GM19395 (cell line): ENCODE data around the gene TPSG1.

ENCODE experiments used
- ATAC-seq: cut with Tn5 transposase; IDR thresholded peaks from one replicate; pipeline ENCODE4 v1.9.1; 2021; ENCODE audit warnings: mild to moderate bottlenecking, moderate library complexity; ENCODE audit not compliant: unreplicated experiment

Gene TPSG1

DNA sequence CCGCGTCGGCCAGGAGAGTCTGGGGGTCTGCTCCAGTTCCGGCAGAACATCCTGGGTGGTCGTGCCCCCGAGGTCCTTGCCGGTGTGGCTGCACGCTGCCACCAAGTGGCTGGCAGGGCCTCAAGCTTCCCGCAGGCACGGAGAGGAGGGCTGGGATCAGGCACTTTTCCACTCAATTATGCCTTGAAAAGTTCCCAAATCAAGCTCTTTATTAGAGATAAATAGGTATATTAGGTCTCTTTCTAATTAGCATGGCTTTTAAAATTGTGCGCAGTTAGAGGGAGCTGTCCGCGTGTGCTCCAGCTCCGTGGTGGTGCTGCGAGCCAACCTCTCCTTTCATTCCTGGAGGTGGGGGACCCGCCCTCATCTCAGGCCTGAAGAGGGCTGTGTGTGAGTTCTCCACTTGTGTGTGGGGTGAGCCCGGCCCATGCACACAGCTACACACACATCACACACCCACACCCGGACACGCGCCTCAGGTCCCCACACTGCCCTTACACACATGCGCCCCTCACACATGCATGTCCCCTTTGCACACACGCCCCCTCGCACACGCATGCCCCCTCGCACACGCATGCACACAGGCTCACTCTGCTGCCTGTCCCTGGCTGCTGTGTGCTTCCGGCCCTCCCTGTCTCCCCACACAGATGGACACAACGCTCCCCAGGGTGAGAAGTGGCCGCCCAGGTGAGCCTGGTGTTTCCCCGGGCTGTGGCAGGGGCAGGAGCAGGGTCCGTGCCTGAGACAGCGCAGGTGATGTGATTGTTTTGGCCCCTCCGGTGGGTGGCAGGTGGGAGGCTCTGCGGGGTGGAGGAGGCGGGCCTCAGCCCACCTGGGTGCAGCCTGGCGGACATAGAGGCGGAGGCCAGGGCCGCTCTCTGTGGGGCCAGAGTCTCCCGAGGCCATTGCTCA is 43.4 kb downstream of the TPSG1 start:
- ATAC-seq, result no peak

DNA sequence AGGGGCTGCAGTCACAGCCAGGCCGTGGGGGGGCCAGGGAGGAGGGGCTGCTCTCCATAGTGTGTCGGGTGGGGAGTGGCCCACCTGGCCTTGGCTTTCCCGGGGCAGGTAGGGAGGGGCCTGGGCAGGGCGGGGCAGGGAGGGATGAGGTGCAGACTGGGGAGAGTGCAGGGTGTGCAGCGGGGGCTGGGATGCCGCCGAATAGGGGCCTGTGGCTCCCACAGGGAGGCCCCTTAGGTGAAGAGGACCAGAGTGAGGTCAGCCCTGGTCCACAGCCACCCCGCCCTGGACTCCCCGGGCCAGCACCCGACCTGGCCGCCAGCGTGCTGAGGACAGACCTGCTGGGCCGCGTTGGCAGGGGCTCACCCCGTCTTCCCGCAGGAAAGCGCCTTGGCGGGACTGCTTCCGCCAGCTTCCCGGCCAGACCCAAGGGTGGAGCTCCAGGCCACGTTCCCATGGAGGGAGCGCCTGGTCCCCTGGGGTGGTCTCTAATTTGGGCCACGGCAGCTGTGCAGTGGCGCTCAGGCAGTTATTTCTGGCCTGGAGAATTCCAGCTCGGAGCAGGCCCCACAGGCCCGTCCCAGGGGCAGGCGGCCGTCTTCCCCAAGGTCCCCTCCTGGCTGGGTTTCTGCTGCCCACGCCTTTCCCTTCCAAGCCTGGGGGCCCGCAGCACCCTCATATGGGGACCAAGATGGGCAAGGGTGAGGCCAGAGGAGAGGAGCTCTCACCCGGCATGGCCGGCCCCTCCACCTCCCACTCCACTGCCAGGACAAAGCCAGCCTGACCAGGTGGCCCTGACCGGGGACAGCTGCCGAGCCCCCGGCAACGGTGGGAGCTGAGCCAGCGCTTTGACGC is 44.3 kb downstream of the TPSG1 start:
- no peak for ATAC-seq

DNA sequence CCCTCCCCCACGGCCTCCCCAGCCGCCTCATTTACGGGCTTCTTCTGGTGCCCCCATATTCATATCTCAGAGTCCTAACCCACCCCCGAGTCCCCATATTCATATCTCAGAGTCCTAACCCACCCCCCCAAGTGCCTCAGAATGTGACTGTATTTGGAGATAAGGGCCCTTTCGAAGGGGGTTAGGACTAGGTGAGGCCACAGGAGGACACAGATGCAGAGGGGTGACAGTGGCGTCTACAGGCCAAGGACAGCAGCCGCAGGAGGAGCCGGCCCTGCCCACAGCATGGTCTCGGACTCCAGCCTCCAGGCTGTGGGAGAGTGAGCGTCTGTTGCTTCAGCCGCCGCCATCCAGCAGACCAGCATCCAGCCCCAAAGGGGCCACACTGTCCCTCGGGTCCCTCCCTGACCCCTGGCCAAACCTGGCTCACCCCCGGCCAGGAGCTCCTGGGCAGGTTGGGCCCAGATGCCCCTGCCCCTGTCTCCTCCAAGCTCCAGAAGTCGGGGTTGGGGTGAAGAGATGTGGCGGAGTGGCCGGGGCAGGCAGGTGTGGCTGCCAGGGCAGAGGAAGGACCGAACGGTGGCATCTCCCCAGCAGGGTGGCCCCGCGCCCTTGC is 46.7 kb downstream of the TPSG1 start:
- no peak for ATAC-seq

DNA sequence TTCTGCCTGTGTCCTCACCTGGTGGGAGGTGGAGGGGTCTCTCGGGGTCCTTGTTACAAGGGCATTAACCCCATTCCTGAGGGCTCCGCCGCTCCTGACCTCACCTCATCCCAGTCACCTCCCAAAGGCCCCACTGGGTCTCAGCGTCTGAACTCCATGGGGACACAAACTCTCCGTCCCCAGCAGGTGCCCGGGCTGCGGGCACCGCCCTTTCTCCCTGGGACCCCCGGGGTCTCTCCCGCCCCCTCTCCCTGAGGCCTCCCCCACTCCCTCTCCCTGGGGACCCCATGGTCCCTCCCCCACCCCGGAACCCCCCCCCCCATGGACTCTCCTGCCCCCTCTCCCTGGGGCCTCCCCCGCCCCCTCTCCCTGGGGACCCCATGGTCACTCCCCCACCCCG is 47.3 kb downstream of the TPSG1 start:
- ATAC-seq, result no peak

DNA sequence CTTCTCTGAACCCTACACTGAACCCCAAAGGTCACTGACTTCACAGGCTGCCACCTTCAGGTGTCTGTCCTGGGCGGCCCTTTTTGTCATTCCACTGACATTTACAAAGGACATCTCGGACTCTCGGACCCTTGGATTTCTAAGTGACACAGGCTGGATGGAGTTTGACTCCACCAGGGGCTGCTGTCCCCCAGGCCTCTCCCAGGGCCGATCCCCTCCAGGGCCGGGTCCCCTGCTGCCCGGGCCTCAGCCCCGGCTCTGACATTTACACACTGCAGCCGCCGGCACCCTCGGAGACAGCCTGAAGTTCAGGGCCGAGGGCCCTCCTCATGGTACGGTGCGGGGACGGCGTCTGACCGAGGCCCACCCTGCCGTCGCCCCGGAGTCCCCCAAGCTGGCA is 48.0 kb downstream of the TPSG1 start:
- no peak for ATAC-seq

DNA sequence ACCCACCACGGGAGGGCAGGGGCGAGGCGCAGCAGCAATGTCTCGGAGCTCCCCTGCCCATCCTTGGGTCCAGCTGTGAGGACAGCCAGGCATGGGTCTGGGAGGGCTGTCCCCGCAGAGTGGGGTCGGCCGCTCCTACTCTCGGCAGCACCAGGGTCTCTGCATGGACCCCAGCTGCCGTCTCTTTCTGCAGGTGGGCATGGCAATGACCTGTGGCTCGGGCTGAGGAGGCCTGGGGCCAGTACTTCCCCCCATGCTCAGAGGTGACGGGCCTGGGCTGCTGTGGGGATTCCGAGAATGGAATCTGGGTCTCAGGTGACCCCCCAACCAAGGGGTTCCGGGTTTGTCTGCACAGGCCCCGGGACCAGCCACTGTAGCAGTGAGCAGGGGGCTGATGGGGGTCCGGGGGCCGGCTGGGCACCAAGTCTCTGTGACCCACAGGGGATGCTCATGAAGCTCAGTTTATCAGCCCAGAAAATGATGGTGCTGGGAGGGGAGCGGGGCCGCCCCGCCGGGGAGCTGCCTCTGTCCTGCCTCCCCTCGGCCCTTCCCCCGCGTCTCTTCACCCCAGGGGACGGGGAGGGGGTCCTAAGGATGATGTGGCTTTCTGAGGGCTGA is 48.7 kb downstream of the TPSG1 start:
- no peak for ATAC-seq

DNA sequence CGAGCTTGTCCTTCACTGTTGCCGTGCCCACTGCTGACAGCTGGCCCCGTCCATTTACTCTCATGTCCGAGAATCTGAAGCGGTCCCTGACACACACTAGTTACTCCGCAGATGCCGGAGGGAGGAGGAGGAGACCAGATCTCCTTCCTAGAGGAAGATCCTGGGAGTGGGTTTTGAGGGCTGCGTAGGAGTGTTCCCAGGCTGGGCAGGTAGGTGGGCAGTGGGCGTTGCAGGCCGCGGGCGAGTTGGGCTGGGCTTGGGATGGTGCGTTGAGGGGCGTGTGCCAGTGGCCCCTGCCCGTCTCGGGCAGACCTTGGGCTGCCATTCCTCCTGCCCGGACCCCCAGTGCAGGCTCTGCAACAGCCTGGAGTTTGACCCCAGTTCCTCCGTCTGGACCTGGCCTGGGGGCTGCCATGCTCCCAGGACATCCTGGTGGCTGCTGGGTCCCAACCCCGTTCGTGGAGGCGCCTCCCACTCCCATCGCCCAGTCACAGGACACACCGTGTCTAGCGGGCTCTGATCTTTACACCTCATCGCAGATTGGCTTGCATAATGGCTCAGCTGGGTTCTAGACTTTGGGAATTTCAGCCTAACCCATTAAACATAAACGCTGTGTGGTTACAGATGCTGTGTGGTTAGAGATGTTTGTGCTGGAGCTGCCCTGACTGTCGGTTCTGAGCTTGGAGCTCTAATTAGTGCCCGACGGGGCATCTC is 49.3 kb downstream of the TPSG1 start:
- no peak for ATAC-seq

DNA sequence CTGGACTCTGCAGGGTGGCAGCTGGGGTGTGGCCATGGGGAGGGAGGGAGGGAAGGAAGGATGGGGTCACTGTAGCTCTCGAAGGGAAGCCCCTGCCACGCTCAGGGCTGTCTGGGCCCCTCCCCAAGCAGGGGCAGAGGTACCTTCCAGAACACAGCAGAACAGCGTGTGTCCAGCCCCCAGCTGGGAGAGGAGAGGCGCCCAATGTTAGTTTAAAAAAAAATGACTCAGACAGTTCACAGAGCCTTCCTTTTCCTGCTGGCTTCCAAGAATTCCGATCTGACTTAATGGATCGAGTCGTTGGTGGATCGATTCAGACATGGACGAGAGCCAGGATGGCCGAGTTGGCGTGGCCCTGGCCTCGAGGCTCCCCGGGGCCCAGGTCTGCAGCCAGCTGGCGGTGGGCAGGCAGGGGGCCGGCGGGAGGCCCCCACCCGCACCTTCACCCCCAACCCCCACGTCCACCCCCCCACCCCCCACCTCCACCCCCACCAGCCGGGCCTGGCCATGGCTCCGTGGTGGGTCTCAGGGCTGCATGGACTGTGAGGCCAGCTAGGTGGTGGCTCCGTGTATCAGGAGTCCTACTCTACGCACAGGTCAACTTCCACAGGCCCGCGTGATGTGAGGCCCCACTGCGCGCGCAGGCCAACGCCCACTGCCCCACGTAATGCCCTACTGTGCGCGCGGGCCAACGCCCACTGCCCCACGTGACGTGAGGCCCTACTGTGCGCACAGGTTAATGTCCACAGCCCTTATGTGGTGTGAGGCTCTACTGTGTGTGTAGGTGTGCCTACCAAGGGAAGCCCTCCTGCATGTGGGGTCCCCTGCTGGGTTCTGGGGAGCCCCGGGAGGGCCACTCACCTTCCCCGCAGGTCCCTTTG is 50.4 kb downstream of the TPSG1 start:
- ATAC-seq, result no peak

DNA sequence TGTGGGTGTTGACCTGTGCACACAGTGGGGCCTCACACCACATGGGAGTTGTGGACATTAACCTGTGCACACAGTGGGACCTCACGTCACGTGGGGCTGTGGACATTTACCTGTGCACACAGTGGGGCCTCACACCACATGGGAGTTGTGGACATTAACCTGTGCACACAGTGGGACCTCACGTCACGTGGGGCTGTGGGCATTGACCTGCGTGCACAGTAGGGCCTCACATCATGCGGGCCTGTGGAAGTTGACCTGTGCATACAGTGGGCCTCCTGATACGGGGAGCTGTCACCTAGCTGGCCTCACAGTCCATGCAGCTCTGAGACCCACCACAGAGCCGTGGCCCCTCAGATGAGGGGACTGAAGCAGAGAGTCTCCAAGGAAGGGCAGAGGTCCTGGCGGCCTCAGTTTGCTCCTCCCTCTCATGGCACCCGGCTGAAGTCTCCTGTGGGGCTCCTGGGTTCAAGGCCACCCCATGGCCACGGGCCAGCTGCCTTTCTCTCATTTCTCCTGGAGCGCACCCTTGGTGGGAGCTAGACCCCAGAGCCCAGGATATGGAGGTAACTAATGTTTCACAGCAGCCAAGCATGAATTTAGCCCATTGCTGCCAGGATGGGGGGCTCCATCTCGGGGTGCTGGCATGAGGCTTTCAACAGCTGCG is 51.1 kb downstream of the TPSG1 start:
- no peak for ATAC-seq

DNA sequence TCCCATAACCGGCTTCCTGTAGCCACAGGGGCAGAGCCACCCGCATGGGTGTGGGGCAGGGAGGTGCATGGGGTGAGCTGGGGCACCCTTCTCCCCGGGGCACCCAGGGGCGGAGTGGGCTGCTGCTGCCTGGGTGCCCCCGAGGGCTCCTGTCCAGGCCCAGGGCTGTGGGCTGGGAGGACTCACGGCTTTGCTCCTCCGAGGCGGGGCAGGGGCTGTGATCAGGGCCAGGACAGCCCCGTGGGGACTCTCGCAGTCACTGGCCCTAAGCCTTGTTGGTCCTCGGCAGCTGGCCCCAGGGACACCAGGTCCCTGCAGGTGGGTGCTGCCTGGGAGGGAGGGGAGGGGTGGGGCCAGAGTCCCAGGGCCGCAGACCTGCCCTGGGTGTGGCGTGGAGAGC is 52.4 kb downstream of the TPSG1 start:
- ATAC-seq, result no peak

DNA sequence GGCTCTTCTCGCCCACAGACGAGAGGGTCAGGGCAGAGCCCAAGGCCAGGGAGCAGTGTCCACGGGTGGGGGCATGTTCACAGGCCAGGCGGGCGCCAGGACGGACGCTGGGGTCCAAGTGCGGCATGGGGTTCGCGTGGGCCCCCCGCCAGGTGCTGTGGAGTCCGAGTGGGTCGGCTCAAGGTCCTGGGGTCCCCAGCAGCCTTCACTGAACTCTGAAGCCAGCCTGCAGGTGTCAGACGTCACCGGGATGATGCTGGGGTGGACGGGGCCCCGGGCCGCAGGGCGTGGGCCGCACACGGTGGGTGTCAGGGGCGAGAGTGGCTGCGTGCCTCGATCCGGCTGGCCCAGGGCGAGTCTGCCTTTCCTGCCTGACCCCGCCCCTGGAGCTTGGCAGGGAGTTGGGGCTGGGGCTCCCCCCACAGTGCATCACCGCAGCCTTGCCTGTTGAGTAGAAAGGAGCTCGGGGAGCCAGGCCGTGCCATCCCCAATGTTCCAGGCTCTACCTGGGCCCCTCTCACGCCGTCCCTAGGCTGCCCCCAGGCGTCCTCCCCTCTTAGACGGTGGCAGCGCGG is 53.1 kb downstream of the TPSG1 start:
- ATAC-seq, result no peak
